ENCODE results near the gene QRICH1. TPM values are rescaled to one million over a fixed set of nuclear protein-coding genes. Genes with fewer than 3 reads are reported as not detected.

The QRICH1 gene
- total RNA-seq (2014; rRNA removed; shearing (Covaris generic)) = 49.4 and 63.7 TPM in 2 replicates
- 140 and 142 TPM in 2 replicates for polyA plus RNA-seq (2014; cell fraction: nucleus; rRNA removed)

DNA sequence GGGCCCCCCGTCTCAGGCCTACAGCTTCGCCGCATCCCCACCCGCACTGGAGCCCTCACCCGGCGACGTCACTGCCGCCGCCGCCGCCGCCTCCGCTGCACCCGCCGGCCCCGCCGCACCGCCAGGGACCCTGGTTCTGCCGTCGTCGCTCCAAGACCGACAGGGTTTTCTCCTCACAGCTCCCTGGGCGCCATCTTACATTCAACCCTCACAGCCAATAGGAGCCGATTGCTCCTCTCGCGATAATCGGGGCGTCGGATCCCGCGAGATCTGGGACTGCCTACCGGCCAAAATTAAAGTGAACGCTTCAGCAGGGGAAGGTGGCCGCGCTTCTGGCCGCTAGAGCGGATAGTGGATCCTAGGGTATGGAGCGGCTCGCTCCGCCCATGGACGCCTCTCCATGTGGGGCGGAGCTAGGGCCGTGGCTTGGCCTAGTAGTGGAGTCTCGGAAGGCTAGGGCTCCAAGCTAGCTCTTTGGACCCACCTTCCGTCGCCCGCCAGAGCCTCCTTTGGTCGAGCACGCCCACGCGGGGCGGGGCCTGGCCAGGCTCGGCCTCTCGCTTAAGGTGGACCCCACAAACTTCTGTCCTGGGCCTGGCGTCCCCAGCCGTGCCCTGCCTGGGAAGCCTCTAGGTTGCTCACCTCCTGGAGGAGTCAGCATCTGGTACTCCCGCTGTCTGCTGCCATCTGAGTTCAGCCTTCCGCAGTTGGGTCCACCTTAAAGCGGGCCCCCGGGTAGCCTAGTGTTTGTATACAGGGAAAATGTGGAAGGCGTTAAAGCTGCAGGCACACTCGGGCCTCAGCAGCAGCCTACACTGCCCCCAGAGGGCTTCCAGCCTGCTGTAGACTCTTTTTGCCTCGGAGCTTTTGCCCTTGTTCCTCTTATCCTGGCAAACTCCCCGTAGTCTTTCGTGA, at the start of gene QRICH1:
Gene QRICH1 (minus strand): TSS at position 219 of the 915 bp plus-strand sequence. CDS start 17,054 bp downstream, outside the sequence.
- DNase-seq (ENCODE audit: extremely low read depth, low read depth) = peak; percentile 97

- no peak for DNase-seq (ENCODE audit: extremely low read depth, low read depth)
These were observed 46.2 kb upstream of the QRICH1 start for GRCh38 chr3:49140080-49140479.

- DNase-seq (ENCODE audit: extremely low read depth, low read depth) = no peak
These were observed 41.6 kb upstream of the QRICH1 start for GRCh38 chr3:49135499-49135898.

DNA sequence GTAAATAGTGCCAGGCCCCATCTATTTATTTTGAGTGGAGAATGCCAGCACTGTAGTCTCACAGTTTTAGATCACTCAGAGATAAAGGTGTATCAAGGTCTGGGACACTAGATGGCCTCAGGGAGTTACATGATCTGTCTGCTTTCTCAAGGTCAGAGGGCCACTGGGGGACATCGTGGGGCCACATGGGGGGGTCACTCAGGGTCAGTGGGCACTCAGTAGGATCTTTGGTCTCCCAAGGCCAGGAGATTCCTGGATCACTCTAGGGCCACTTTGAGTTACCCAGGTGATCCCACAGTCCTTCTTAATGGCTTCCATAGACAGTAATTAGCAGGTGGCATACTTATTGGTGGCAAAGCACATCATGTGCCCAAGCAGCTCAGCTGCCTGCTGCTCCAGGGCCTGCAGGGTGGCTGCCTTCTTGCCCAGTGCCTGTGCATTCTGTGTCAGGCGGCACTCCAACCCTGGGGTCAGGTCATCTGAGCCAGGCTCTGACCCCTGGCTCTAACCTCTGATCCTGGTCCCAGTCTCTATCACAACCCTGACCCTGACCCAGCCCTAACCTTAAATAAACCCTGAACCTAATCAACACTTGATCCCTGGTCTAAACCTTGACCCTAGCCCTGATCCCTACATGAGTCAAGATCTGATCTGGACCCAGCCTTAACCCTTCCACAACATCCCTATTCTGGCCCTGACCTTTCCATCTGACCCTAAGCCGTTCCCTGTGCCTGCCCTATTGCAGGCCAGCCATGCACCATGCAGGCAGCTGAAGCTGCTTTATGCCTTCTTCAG, 40.8 kb upstream of the QRICH1 start:
- no peak for DNase-seq (ENCODE audit: extremely low read depth, low read depth)

- DNase-seq (ENCODE audit: extremely low read depth, low read depth) = peak; percentile 72
These were observed 39.5 kb upstream of the QRICH1 start for GRCh38 chr3:49133226-49133951.

- peak; percentile 62 for DNase-seq (ENCODE audit: extremely low read depth, low read depth)
These were observed 38.8 kb upstream of the QRICH1 start, which contains the start of gene LAMB2 for GRCh38 chr3:49132437-49133225. Gene LAMB2, minus strand, starts transcription at chr3:49133050. Its CDS starts 183 bp downstream, at chr3:49132867.

DNA sequence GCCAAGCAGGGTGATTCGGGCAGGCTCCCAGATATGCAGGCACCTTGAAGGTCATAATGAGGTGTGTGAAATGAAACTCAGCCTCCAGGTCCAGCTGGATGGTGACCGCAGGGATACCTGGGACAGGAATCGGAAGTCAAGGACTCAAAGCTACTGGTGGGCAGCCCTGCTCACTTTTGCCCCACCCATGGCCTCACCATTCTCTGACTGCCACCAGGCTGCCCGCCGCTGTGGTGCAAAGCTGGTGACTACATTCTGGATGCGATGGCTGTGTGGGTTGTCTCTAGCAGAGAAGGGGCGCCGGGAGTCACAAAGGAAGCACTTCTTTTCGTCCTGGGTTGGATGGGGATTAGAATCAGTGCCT, 38.2 kb upstream of the QRICH1 start:
- DNase-seq (ENCODE audit: extremely low read depth, low read depth) = no peak

DNA sequence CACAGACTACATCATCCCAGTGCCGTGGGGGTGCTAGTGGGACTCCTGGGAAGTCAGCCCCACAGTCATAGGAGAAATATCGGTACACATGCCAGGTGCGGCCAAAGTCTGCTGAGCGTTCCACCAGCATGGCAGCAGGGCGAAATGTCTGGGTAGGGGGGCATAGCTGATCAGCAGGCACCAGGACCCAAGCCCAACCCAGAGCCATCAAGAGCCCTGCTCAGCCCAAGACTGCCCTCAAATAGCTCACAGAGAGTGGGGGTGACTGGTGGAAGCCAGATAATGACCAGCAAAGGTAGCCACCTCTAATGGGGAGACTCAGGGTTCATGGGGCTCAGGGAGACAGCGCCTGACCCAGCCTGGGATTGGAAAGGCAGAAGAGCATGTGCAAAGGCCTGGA, 37.7 kb upstream of the QRICH1 start:
- DNase-seq (ENCODE audit: extremely low read depth, low read depth) = no peak

GRCh38 chr3:49131040-49131439, 37.2 kb upstream of the QRICH1 start:
- no peak for DNase-seq (ENCODE audit: extremely low read depth, low read depth)

DNA sequence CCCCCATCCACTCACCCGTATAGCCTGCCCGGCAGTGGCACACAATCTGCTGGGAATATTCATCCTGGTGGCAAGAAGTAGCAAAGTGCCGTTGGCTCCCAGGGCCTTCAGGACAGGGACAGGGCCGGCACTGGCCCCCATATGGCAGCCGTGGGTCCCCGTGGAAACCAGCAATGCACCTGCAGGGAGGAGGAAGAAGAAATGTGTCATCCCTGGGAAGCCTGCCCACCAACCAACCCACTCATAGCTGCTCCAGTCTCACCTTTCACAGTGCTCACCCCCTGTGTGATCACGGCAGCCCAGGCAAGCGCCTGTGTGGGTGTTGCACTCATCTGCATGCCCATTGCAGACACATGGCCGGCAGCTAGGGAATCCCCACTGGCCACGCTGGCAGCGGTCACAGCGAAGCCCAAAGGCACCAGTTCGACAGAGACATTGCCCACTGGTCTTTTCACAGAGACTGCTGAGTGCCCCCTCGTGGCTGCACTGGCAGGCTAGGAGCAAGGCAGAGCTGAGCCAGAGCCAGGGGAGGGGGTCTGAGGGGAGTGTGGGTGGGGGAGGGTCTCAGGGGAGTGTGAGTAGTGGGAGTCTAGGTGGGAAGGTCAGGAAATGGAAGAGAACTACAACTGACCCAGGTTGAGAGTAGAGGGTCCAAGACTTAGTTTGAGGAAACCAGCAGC, 31.3 kb upstream of the QRICH1 start:
- no peak for DNase-seq (ENCODE audit: extremely low read depth, low read depth)

- DNase-seq (ENCODE audit: extremely low read depth, low read depth) = no peak
These were observed 30.3 kb upstream of the QRICH1 start for GRCh38 chr3:49124203-49124602.

- DNase-seq (ENCODE audit: extremely low read depth, low read depth) = no peak
These were observed 29.8 kb upstream of the QRICH1 start for GRCh38 chr3:49123687-49124086.

DNA sequence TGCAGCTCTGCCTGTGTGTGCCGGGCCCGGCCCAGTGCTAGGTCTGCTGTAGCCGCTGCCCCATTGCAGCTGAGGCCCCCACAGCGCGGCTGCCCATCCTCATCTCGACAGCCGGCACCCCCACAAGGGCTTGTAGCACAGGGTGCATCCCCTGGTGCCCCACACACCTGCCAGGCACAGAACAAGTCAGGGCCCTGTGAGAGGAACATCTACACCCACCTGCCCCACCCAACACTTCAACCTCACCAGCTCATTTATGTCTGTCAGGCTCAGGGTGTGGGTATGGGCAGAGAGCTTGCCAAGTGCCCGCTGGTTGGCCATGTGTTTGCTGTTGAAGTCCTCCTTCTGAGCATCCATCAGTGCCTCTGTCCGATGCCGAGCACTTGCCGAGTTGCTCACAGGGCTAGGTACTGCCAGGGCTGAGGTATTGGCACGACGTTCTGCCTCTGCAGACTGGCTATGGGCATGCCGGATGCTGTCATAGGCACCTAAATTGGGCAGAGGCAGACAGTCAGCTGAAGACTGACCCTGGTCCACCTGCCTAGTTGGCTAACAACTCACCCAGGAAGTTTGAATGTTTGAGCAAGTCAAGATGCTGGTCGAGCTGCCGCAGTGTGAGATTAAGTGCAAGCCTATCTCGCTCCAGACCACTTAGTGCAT, 29.1 kb upstream of the QRICH1 start:
- no peak for DNase-seq (ENCODE audit: extremely low read depth, low read depth)

GRCh38 chr3:49122451-49122850, 28.6 kb upstream of the QRICH1 start:
- no peak for DNase-seq (ENCODE audit: extremely low read depth, low read depth)

DNA sequence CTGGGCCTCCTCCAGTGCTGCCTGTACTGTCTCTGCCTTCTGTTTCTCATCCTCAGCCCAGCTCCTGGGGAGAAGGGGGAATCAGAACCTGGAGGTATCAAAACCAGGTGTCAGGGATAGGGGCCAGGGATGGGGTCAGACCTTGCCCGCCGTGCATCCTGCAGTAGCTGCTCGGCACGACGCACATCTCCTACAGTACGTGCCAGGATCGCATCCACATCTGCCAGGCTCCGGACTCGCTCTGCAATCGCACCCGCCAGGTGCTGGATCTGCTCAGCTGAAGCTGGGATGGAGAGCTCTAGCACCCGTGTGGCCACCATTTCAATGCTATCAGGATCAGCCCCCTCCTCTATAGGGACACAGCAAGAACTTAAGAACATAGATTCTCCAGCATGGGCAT, 28.2 kb upstream of the QRICH1 start:
- DNase-seq (ENCODE audit: extremely low read depth, low read depth) = no peak

GRCh38 chr3:49121132-49121736, 27.4 kb upstream of the QRICH1 start:
- DNase-seq (ENCODE audit: extremely low read depth, low read depth) = no peak

- peak; percentile 84 for DNase-seq (ENCODE audit: extremely low read depth, low read depth)
These were observed 26.7 kb upstream of the QRICH1 start, which contains the start of gene USP19 for GRCh38 chr3:49120438-49121131. Gene USP19, minus strand, starts transcription at chr3:49120823. Its CDS starts 1,678 bp downstream, at chr3:49119145.

GRCh38 chr3:49120096-49120437, 26.2 kb upstream of the QRICH1 start:
- no peak for DNase-seq (ENCODE audit: extremely low read depth, low read depth)
